PC-9 (cell line): ENCODE measurements around the gene STUM. TPM values are rescaled to one million over a fixed set of nuclear protein-coding genes. Genes with fewer than 3 reads are reported as not detected.

Experiments used
- BruUV-seq: library from RNA; stranded (reverse); fragments of 400-500 nt; replicated peaks from 2 replicates; lab custom pipeline; 2021; lab: Mats Ljungman, UMichigan
- CTCF ChIA-PET: fragments of 300-600 bp; sonication (Branson Sonifier 250); formaldehyde crosslinking; loops from one replicate; lab custom pipeline; 2022; ENCODE audit warnings: antibody characterized with exemption; lab: Charles Lee
- POLR2A ChIA-PET: fragments of 300-600 bp; sonication (Branson Sonifier 250); formaldehyde crosslinking; loops from one replicate; lab custom pipeline; 2022; ENCODE audit warnings: antibody characterized with exemption; ENCODE audit not compliant: unreplicated experiment; lab: Charles Lee
- DNase-seq, 2 experiments: peaks; one replicate each; pipeline versions ENCODE4 v3.0.0 to v3.0.0-alpha.2; 2015 to 2022; ENCODE audit warnings: mixed read lengths in 1 of 2
- H2AFZ ChIP-seq: fragments of 200-600 bp; sonication (generic); 2 replicates; pipeline ENCODE4 v1.8.1; 2017; ENCODE audit warnings: antibody characterized with exemption
- H3F3A ChIP-seq: fragments of 200-600 bp; sonication (generic); 2 replicates; pipeline ENCODE4 v1.8.1; 2017; ENCODE audit warnings: antibody characterized with exemption, mild to moderate bottlenecking, low read depth; ENCODE audit not compliant: insufficient read depth
- H3K27ac ChIP-seq: fragments of 200-600 bp; sonication (generic); 2 replicates; pipeline ENCODE4 v1.6.1; 2016; ENCODE audit warnings: mixed run types
- H3K27me3 ChIP-seq: fragments of 200-600 bp; sonication (generic); 2 replicates; pipeline ENCODE4 v1.6.1; 2016; ENCODE audit warnings: low read depth, mixed run types; ENCODE audit not compliant: insufficient read depth
- H3K36me3 ChIP-seq: fragments of 200-600 bp; sonication (generic); 2 replicates; pipeline ENCODE4 v1.6.1; 2016; ENCODE audit warnings: low read depth, mixed run types
- H3K4me1 ChIP-seq: fragments of 200-600 bp; sonication (generic); replicated peaks from 2 replicates; pipeline ENCODE4 v1.6.1; 2016; ENCODE audit warnings: mixed run types; ENCODE audit not compliant: insufficient read depth
- H3K4me2 ChIP-seq: fragments of 200-600 bp; sonication (generic); 2 replicates; pipeline ENCODE4 v1.6.1; 2017; ENCODE audit warnings: mixed run types
- H3K4me3 ChIP-seq: fragments of 200-600 bp; sonication (generic); 2 replicates; pipeline ENCODE4 v1.6.1; 2016; ENCODE audit warnings: mixed run types
- H3K79me2 ChIP-seq: fragments of 200-600 bp; sonication (generic); 2 replicates; pipeline ENCODE4 v1.6.1; 2017; ENCODE audit warnings: low read depth, mixed run types
- H3K9me2 ChIP-seq: fragments of 200-600 bp; sonication (generic); 2 replicates; pipeline ENCODE4 v1.8.1; 2017; ENCODE audit warnings: mild to moderate bottlenecking; ENCODE audit not compliant: insufficient read depth
- H3K9me3 ChIP-seq: fragments of 200-600 bp; sonication (generic); 2 replicates; pipeline ENCODE4 v1.8.1; 2016; ENCODE audit warnings: low read depth; ENCODE audit not compliant: insufficient read depth
- H4K20me1 ChIP-seq: fragments of 200-600 bp; sonication (generic); 2 replicates; pipeline ENCODE4 v1.8.1; 2017; ENCODE audit not compliant: insufficient read depth
- CTCF ChIP-seq: fragments of 200-600 bp; sonication (generic); conservative IDR thresholded peaks from 2 replicates; pipeline ENCODE4 v1.6.1; 2017; ENCODE audit warnings: mixed run types, antibody characterized with exemption, mild to moderate bottlenecking, moderate library complexity
- EZH2 ChIP-seq: fragments of 200-600 bp; sonication (generic); IDR thresholded peaks from 2 replicates; pipeline ENCODE4 v1.8.0; 2017; ENCODE audit warnings: antibody characterized with exemption, low read depth
- intact Hi-C: fragments of 100-400 bp; cut with micrococcal nuclease; formaldehyde crosslinking; loops from one replicate; pipeline ENCODE4 v1.10.0; 2022; ENCODE audit not compliant: unreplicated experiment
- total RNA-seq: library from RNA; stranded (reverse); gene quantifications from 2 replicates; pipeline ENCODE4 v1.2.3, GENCODE V29; 2021

STUM gene
- total RNA-seq, 1 experiment from 2014 or later: not detected

GRCh38 chr1:226574591-226575435 is 26.2 kb downstream of the STUM start:
- Histone ChIP-seq H3K9me2 (no peaks in the 10 kb centered on the region), H3K4me2 (no peak overlapping the region), H3F3A (no peaks in the 10 kb centered on the region), H3K4me1 (no peaks in the 10 kb centered on the region), H3K27ac (no peak overlapping the region), H3K79me2 (no peaks in the 10 kb centered on the region), H4K20me1 (no peaks in the 10 kb centered on the region), H3K9me3 (no peaks in the 10 kb centered on the region), H2AFZ (no peak overlapping the region), H3K27me3 (peaks cover 5% of the 10 kb centered on the region; the same call in 1 of the 2 replicates), H3K4me3 (no peak overlapping the region), H3K36me3 (no peaks in the 10 kb centered on the region)
- CTCF ChIA-PET: no interaction called here
- no peak for DNase-seq
- TF ChIP-seq EZH2: no peak
- no peak for TF ChIP-seq CTCF
- POLR2A ChIA-PET: no interaction called here
- intact Hi-C loops: no loop called here
- no TSS peak for BruUV-seq

- Histone ChIP-seq H3K9me2 (no peaks in the 10 kb centered on the region), H2AFZ (no peak overlapping the region), H3K4me1 (no peaks in the 10 kb centered on the region), H4K20me1 (no peaks in the 10 kb centered on the region), H3F3A (no peaks in the 10 kb centered on the region), H3K36me3 (no peaks in the 10 kb centered on the region), H3K4me3 (no peak overlapping the region), H3K27me3 (no peaks in the 10 kb centered on the region; the same call in 1 of the 2 replicates), H3K79me2 (no peaks in the 10 kb centered on the region), H3K27ac (no peak overlapping the region), H3K4me2 (no peak overlapping the region), H3K9me3 (no peaks in the 10 kb centered on the region)
- no peak for DNase-seq
- ChIA-PET POLR2A (no interaction called here), CTCF (no interaction called here)
- BruUV-seq: no TSS peak
- TF ChIP-seq EZH2 (no peak), CTCF (no peak)
- intact Hi-C loops: no loop called here
Measured at GRCh38 chr1:226575436-226575720, 26.8 kb downstream of the STUM start.

GRCh38 chr1:226575739-226576378 is 27.3 kb downstream of the STUM start:
- Histone ChIP-seq H3K79me2 (no peaks in the 10 kb centered on the region), H3K36me3 (no peaks in the 10 kb centered on the region), H3K27me3 (no peaks in the 10 kb centered on the region; the same call in 1 of the 2 replicates), H3K4me2 (no peak overlapping the region), H3K27ac (no peak overlapping the region), H3K4me1 (no peaks in the 10 kb centered on the region), H3K4me3 (no peak overlapping the region), H3F3A (no peaks in the 10 kb centered on the region), H4K20me1 (no peaks in the 10 kb centered on the region), H3K9me2 (no peaks in the 10 kb centered on the region), H2AFZ (no peak overlapping the region), H3K9me3 (no peaks in the 10 kb centered on the region)
- ChIA-PET POLR2A (no interaction called here), CTCF (no interaction called here)
- intact Hi-C loops: no loop called here
- no TSS peak for BruUV-seq
- no peak for DNase-seq
- no peak for TF ChIP-seq CTCF
- TF ChIP-seq EZH2: no peak
